HepG2 (cell line): ENCODE results near the gene GMEB2. TPM values are rescaled to one million over a fixed set of nuclear protein-coding genes. Genes with fewer than 3 reads are reported as not detected.

Experiments used
- FOSL2 ChIP-seq: sonication (generic); formaldehyde crosslinking; IDR thresholded peaks from 2 replicates; pipeline ENCODE4 v1.4.0; 2020; ENCODE audit warnings: missing genetic modification reagents
- GATAD2A ChIP-seq: IDR thresholded peaks from 2 replicates; pipeline ENCODE4 v1.6.1; 2016
- HOXA3 ChIP-seq: sonication (generic); formaldehyde crosslinking; IDR thresholded peaks from 2 replicates; pipeline ENCODE4 v1.5.0; 2020; ENCODE audit warnings: missing genetic modification reagents
- ISL2 ChIP-seq: sonication (generic); formaldehyde crosslinking; IDR thresholded peaks from 2 replicates; pipeline ENCODE4 v1.5.0; 2020; ENCODE audit warnings: missing genetic modification reagents
- KLF12 ChIP-seq: sonication (generic); formaldehyde crosslinking; IDR thresholded peaks from 2 replicates; pipeline ENCODE4 v1.4.0; 2020; ENCODE audit warnings: missing genetic modification reagents, borderline replicate concordance
- KLF13 ChIP-seq: sonication (generic); formaldehyde crosslinking; IDR thresholded peaks from 2 replicates; pipeline ENCODE4 v1.4.0; 2020; ENCODE audit warnings: mild to moderate bottlenecking, missing genetic modification reagents
- KLF9 ChIP-seq: IDR thresholded peaks from 2 replicates; pipeline ENCODE4 v1.6.1; 2016; ENCODE audit warnings: low read depth
- KMT2B ChIP-seq: IDR thresholded peaks from 2 replicates; pipeline ENCODE4 v1.6.1; 2016; ENCODE audit warnings: missing genetic modification reagents, missing compliant biosample characterization
- PITX1 ChIP-seq: sonication (generic); formaldehyde crosslinking; IDR thresholded peaks from 2 replicates; pipeline ENCODE4 v1.5.1; 2020; ENCODE audit warnings: mild to moderate bottlenecking, missing genetic modification reagents
- RARG ChIP-seq: sonication (generic); formaldehyde crosslinking; IDR thresholded peaks from 2 replicates; pipeline ENCODE4 v1.4.0; 2020; ENCODE audit warnings: low read depth, mild to moderate bottlenecking, missing genetic modification reagents
- RBM39 ChIP-seq: fragments of 200-400 bp; formaldehyde crosslinking; IDR thresholded peaks from one replicate; pipeline ENCODE4 v1.6.1; 2018; ENCODE audit warnings: antibody characterized with exemption, mild to moderate bottlenecking, low read depth, low read length; ENCODE audit not compliant: poor library complexity, severe bottlenecking
- TAF15 ChIP-seq: fragments of 200-400 bp; formaldehyde crosslinking; IDR thresholded peaks from one replicate; pipeline ENCODE4 v1.6.1; 2018; ENCODE audit warnings: mild to moderate bottlenecking, low read depth, low read length; ENCODE audit not compliant: poor library complexity, severe bottlenecking
- TBP ChIP-seq: sonication (generic); formaldehyde crosslinking; IDR thresholded peaks from 2 replicates; pipeline ENCODE4 v1.5.0; 2020; ENCODE audit warnings: missing genetic modification reagents
- TBX2 ChIP-seq: sonication (generic); formaldehyde crosslinking; IDR thresholded peaks from 2 replicates; pipeline ENCODE4 v1.5.0; 2020; ENCODE audit warnings: missing genetic modification reagents, mild to moderate bottlenecking, borderline replicate concordance
- TERF1 ChIP-seq: sonication (generic); formaldehyde crosslinking; IDR thresholded peaks from 2 replicates; pipeline ENCODE4 v1.8.0; 2022; ENCODE audit warnings: mild to moderate bottlenecking, missing genetic modification reagents, moderate library complexity
- ZC3H13 ChIP-seq: sonication (generic); formaldehyde crosslinking; IDR thresholded peaks from 2 replicates; pipeline ENCODE4 v1.8.1; 2023; ENCODE audit warnings: mild to moderate bottlenecking, missing genetic modification reagents, moderate library complexity
- ZFP36L2 ChIP-seq: sonication (generic); formaldehyde crosslinking; IDR thresholded peaks from 2 replicates; pipeline ENCODE4 v1.4.0; 2020; ENCODE audit warnings: missing genetic modification reagents
- ZKSCAN1 ChIP-seq: fragments of 150-350 bp; IDR thresholded peaks from 2 replicates; pipeline ENCODE4 v1.6.1; 2014; ENCODE audit warnings: low read length
- ZNF12 ChIP-seq: sonication (generic); formaldehyde crosslinking; IDR thresholded peaks from 2 replicates; pipeline ENCODE4 v1.5.0; 2020; ENCODE audit warnings: missing genetic modification reagents
- ZNF180 ChIP-seq: sonication (generic); formaldehyde crosslinking; IDR thresholded peaks from 2 replicates; pipeline ENCODE4 v1.4.0; 2020; ENCODE audit warnings: low read depth, missing genetic modification reagents, borderline replicate concordance
- ZNF619 ChIP-seq: sonication (generic); formaldehyde crosslinking; IDR thresholded peaks from 2 replicates; pipeline ENCODE4 v1.4.0; 2020; ENCODE audit warnings: mild to moderate bottlenecking, missing genetic modification reagents
- ZNF737 ChIP-seq: sonication (generic); formaldehyde crosslinking; IDR thresholded peaks from 2 replicates; pipeline ENCODE4 v1.5.0; 2020; ENCODE audit warnings: missing genetic modification reagents, mild to moderate bottlenecking, borderline replicate concordance
- ZNF746 ChIP-seq: sonication (generic); formaldehyde crosslinking; IDR thresholded peaks from 2 replicates; pipeline ENCODE4 v1.8.0; 2022; ENCODE audit warnings: mild to moderate bottlenecking, missing genetic modification reagents
- ZNF761 ChIP-seq: sonication (generic); formaldehyde crosslinking; conservative IDR thresholded peaks from 2 replicates; pipeline ENCODE4 v1.4.0; 2020; ENCODE audit warnings: mild to moderate bottlenecking, missing genetic modification reagents
- ZNF773 ChIP-seq: sonication (generic); formaldehyde crosslinking; IDR thresholded peaks from 2 replicates; pipeline ENCODE4 v1.4.0; 2020; ENCODE audit warnings: missing genetic modification reagents, borderline replicate concordance
- ZSCAN31 ChIP-seq: sonication (generic); formaldehyde crosslinking; IDR thresholded peaks from 2 replicates; pipeline ENCODE4 v1.5.0; 2020; ENCODE audit warnings: low read depth, mild to moderate bottlenecking, missing genetic modification reagents
- polyA plus RNA-seq, 8 experiments: library from polyadenylated mRNA; depleted of rRNA in 3 of 8; stranded (reverse) in 7 of 8; unstranded in 1 of 8; fragments of >200 nt; fragmentation: Illumina TruSeq in 4 of 8; extraction: Trizol in 4 of 8; gene quantifications; 2 replicates each; pipeline versions ENCODE4 v1.2.1 to v1.2.3, GENCODE V29; 2011 to 2016; ENCODE audit warnings: low read depth in 4 of 8, missing spikeins in 1 of 8, mixed read lengths in 1 of 8; ENCODE audit not compliant: insufficient read depth in 1 of 8
- total RNA-seq, 5 experiments: library from RNA; depleted of rRNA; stranded (reverse); fragments of >200 nt; fragmentation: Illumina TruSeq; extraction: Trizol; gene quantifications; 2 replicates each; pipeline ENCODE4 v1.2.3, GENCODE V29; 2016; ENCODE audit warnings: low read depth in 1 of 5
- TF ChIP-seq, protein P1 (sequence below): fragments of 450-650 bp; IDR thresholded peaks from 2 replicates; pipeline ENCODE4 v1.6.1; 2016
- TF ChIP-seq, protein P2 (sequence below): sonication (generic); formaldehyde crosslinking; IDR thresholded peaks from 2 replicates; pipeline ENCODE4 v1.8.0; 2022; ENCODE audit warnings: missing genetic modification reagents, mild to moderate bottlenecking, inconsistent platforms, borderline replicate concordance

The GMEB2 gene
- total and polyA plus RNA-seq, 2 of the 13 experiments (the other 11 are each of a cell fraction or from before 2014, with no cell fraction given), result 10.6 to 12.4 TPM

DNA sequence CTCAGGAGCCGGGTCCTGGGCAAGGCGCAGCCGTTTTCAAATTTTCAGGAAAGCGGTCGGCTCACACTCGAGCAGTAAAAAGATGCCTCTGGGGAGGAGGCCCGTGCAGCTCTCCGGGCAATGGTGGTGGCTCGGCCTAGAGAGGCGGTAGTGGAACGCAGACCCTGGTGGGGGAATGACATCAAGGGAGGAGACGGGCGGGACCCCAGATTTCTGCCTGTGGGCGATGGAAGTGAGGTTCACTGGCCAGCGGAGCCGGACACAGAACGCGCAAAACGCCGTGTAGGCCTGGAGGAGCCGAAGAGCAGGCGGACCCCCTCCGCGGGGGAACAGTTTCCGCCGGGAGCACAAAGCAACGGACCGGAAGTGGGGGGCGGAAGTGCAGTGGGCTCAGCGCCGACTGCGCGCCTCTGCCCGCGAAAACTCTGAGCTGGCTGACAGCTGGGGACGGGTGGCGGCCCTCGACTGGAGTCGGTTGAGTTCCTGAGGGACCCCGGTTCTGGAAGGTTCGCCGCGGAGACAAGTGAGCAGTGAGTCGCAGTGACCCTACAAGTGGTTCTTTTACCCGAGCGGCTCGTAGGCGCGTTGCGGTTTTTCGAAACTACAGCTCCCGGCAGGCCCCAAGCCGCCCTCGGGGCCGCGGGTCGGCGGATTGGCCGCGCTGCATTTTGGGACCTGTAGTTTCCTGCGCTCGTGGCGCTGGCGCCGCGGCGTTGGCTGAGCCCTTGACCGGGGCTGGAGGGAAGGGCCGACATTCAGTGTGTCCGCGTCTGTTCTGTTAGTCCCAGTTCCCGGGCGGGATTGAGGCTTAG, 31.2 kb upstream of the GMEB2 start, which contains the start of gene RTEL1 (continued):
- TF ChIP-seq ZNF773 (CRISPR knock-in tag) (peak; percentile 87; the same call in 1 of the 2 replicates), ZSCAN31 (CRISPR knock-in tag) (peak; percentile 82), ZNF619 (CRISPR knock-in tag) (no peak; the same call in 1 of the 2 replicates), ZC3H13 (peak; percentile 73; the same call in 1 of the 2 replicates), KLF9 (CRISPR knock-in tag) (no peak), RBM39 (peak; percentile 90), FOSL2 (CRISPR knock-in tag) (peak; percentile 64), ZNF746 (CRISPR knock-in tag) (peak; percentile 89), ZFP36L2 (CRISPR knock-in tag) (peak; percentile 86), TAF15 (no peak), HOXA3 (peak; percentile 98), TBX2 (CRISPR knock-in tag) (peak; percentile 89), PITX1 (CRISPR knock-in tag) (no peak; the same call in 1 of the 2 replicates), ZNF737 (peak; percentile 90), GATAD2A (peak; percentile 54; the same call in 1 of the 2 replicates), ZNF761 (CRISPR knock-in tag) (peak; percentile 94), RARG (CRISPR knock-in tag) (no peak), KLF13 (CRISPR knock-in tag) (peak; percentile 91; the same call in 1 of the 2 replicates), KMT2B (peak; percentile 95), ZNF12 (CRISPR knock-in tag) (peak; percentile 71; the same call in 1 of the 2 replicates), ZNF180 (peak; percentile 96), TBP (CRISPR knock-in tag) (peak; percentile 98), TERF1 (CRISPR knock-in tag) (no peak), ZKSCAN1 (peak; percentile 48; the same call in 1 of the 2 replicates), ISL2 (CRISPR knock-in tag) (peak; percentile 87), KLF12 (CRISPR knock-in tag) (peak; percentile 97; the same call in 1 of the 2 replicates)
- TF ChIP-seq, protein P1, sequence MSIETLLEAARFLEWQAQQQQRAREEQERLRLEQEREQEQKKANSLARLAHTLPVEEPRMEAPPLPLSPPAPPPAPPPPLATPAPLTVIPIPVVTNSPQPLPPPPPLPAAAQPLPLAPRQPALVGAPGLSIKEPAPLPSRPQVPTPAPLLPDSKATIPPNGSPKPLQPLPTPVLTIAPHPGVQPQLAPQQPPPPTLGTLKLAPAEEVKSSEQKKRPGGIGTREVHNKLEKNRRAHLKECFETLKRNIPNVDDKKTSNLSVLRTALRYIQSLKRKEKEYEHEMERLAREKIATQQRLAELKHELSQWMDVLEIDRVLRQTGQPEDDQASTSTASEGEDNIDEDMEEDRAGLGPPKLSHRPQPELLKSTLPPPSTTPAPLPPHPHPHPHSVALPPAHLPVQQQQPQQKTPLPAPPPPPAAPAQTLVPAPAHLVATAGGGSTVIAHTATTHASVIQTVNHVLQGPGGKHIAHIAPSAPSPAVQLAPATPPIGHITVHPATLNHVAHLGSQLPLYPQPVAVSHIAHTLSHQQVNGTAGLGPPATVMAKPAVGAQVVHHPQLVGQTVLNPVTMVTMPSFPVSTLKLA, result peak; percentile 57
- TF ChIP-seq, protein P2, sequence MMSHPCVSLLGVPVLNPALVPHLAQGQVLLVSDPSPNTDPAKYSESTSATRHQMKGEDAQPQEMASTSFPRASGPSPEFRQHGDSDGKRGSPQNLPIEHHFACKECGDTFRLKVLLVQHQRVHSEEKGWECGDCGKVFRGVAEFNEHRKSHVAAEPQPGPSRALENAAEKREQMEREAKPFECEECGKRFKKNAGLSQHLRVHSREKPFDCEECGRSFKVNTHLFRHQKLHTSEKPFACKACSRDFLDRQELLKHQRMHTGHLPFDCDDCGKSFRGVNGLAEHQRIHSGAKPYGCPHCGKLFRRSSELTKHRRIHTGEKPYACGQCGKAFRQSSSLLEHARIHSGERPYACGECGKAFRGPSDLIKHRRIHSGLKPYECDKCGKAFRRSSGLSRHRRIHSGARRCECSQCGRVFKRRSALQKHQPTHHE (CRISPR knock-in tag), result peak; percentile 98
